Astrocyte of the hippocampus (primary cell): ENCODE measurements around the gene NEDD4L.
A peak's percentile ranks its signal among the peaks of the same experiment; 100 is the strongest.

Experiments
- DNase-seq: peaks from one replicate; pipeline ENCODE4 v3.0.0; 2011; ENCODE audit warnings: low read depth, low spot score

NEDD4L gene

GRCh38 chr18:58052960-58053359, 8.9 kb downstream of the NEDD4L start:
- DNase-seq: no peak

DNA sequence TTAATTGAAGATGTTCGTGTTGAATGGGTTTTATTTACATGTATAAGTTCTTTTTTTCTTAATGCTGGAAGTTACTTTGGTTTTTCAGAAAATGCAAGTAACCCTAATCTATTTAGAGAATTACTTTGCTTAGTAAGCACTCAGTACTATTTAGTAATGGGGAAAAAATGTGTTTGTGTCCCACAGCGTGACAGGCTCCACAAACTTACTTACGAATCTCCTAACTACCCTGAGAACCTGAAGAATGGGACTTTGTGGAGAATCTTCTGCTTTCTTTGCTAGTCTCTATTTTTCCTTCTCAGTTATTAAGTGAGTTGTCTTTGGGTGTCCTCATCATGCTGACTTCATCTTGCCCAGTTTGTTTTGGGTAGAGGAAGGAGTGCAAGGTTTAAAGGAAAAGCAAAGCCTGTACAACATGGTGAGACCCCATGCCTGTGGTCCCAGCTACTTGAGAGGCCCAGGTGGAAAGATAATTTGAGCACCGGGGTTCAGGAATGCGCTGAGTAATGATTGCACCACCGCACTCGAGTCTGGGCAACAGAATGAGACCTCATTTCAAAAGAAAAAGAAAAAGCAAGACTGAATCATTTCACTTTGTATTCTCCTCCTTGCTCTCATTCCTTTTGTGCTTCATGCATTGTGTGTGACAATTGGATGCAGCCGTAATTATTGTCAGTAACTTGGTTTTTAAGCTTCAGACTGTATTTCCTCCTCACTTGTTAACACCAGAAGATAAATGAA, 10.2 kb downstream of the NEDD4L start:
- peak; percentile 73 for DNase-seq

DNA sequence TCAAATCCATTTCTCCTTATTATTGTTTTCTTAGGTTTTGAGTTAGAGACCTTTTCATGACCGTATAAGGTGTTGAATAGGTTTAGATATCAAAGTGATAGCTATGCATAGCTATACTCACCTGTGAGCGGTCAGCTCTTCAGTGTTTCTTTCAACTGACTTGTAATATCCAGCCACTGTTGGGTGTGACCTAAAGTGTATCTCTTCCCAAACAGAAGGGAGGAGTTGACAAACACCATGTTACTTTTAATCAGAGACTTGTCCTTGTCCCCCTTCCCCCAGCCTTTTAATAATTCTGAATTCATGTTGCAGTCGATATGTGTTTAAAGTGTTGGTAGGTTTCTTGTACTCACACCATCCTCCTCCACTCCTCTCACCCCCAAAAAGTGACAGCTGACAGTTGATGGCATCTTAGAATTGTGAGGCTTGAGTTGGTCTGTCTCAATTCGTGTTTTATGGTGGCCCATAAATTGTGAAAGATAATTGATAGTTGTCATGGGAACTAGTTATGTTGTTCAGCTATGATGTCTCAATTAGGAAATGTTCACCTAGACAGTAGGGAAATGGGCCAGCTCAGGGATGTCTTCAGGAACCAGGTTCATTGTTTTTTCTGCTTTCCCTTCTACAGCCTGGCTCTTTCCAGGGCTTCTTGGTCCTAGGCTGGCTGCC, 12.0 kb downstream of the NEDD4L start:
- DNase-seq: no peak

DNA sequence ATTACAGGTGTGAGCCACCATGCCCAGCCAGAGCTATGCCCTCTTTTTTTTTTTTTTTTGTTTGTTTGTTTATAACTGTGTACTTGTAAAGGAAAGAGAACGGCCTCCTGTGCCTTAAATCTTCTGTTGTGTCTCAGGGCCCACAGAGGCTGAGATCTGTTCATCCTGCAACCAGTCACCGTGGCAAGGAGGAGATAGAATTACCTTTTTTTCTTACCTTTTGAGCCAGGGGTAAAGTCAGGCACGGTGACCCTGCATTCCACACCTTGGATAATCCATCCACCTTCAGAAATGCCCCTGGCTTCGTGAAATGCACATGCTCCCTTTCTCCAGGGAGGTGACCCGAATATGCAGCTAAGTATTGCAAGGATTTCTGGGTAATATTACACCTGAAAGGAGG, 12.8 kb downstream of the NEDD4L start:
- no peak for DNase-seq

DNA sequence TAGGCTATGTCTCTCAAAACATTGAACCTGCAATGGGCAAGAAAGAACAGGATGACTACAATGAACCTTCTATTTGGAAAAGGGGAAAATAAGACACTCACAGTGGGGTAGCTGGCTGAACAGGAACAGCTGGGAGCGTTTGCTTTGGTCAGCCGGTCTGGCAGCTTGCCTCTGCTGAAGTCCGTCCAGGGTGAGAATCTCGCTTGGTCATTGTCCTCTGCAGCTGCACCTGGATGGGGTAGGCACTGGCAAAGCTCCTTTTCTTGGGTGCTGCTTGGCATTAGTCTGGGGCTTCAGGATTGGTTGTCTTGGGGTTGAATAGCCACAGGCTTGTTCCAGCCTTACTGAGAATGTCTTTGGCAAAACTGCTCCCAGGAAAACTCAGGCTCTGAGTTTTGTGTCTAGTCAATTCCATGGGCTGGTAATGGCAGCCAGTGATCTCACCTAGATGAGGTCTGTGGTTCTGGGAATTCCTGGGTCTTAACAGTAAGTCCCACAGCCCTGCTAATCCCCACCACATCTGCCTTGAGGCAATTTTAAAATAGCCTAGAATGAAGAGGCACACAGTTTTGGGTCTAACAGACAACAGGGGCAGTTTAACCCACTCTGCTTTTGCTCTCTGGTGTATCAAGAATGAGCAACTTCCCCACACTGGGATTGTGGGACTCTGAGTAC, 13.4 kb downstream of the NEDD4L start:
- peak; percentile 37 for DNase-seq

GRCh38 chr18:58058720-58059119, 14.7 kb downstream of the NEDD4L start:
- DNase-seq: peak; percentile 41

DNA sequence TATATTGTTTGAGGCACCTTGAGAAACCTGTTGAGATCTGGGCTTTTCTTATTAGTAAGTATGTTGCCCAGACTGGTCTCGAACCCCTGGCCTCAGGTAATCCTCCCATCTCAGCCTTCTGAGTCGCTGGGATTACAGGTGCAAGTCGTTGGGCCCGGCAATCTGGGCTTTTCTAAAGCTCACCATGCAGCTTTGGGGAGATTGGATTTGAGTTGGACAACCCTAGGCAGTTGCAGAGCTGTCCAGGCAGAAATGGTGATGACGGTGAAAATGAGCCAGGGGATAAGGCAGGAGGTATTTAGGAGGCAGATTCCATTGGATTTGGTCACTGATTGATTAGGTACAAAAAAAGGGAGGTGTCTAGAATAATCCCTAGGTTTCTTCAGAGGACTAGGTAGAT, 16.2 kb downstream of the NEDD4L start:
- DNase-seq: no peak

DNA sequence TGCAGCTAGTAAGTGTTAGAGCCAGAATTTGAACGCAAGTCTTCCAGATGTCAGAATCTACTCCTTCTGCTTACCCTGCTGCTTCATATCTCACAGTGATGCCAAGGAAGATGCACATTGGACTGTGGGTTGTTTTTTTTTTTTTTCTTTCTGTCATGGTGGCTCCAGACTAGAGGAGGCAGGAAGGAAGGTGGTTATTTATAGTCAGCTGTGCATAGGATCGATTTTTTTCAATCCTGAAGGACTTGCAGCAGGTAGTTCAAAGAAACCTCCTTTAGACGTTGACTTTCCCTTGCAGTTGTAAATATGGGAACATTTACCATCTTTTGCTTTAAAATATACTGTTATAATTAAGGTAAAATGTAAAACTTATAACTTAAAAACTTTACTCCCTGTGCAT, 17.3 kb downstream of the NEDD4L start:
- no peak for DNase-seq

GRCh38 chr18:58064406-58064998, 20.5 kb downstream of the NEDD4L start:
- no peak for DNase-seq

DNA sequence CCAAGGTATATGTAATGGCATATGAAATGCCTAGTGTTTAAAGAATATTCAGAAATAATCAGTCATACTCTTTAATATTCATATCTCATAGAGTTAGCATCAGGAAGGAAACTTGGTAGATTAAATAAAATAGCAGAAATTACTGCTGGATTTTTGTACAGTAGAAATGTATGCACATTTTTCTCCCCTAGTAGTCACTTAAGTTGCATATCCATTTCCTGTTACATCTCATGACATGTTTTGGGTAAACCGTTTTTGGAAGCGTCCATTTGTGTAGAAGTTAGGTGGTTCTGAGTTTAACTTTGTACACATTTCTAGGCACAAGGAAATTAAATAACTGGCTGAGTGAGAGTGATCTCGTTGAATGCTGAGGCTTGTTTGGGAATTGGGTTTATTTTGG, 21.9 kb downstream of the NEDD4L start:
- no peak for DNase-seq

- no peak for DNase-seq
Observed at GRCh38 chr18:58067601-58068000, 23.6 kb downstream of the NEDD4L start.

- DNase-seq: no peak
Observed at GRCh38 chr18:58069099-58069498, 25.1 kb downstream of the NEDD4L start.

- no peak for DNase-seq
Observed at GRCh38 chr18:58069721-58070292, 25.8 kb downstream of the NEDD4L start.

GRCh38 chr18:58076052-58076451, 32.0 kb downstream of the NEDD4L start:
- DNase-seq: peak; percentile 56

DNA sequence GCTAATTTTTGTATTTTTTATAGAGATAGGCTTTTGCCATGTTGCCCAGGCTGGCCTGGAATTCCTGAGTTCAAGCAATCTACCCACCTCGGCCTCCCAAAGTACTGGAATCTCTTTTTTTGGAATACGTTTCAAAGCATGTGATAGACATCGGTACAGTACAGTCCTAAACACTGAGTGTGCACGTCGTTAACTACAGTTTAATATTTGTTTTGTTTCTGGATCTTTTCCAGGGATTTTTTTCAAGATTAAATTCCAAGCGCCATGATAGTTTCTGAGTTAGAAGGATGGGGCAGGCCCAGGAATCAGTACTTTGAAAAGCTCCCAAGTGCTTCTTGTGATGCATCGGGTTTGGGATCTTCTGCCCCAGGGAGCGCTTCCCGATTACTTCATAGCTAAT, 33.3 kb downstream of the NEDD4L start:
- DNase-seq: no peak

DNA sequence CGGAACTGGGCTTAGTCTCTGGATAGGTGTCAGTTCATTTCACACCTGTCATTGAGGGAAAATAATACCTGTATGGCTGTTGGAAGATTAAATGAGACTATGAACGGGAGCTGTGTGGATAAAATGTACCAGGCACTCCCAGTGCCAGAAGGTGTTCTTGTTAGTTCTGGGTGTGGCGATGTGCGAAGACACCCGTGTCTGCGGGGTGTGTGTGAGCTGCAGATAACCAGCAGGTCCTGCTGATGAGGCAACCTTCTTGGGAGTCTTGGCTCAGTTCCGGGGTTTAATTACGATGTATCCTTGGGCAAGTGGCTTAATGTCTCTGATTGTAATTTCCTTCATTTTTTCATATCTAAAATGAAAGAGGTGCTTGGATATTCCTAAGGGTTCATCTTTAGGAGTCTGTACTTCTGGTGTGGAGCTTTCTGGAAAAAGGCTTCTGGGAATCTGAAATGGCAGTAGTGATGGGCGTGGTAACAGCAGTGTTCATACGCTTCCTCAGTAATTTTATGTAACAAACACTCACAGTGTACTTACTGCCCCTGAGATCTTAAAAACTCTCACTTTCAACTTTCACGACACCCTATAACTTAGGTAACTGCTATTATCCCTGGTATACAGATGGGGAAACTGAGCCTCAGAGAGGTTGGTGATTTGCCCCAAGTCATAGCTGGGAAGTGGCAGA, 35.0 kb downstream of the NEDD4L start:
- DNase-seq: no peak

GRCh38 chr18:58080451-58080850, 36.4 kb downstream of the NEDD4L start:
- no peak for DNase-seq

- no peak for DNase-seq
Observed at GRCh38 chr18:58087928-58088690, 44.1 kb downstream of the NEDD4L start.

DNA sequence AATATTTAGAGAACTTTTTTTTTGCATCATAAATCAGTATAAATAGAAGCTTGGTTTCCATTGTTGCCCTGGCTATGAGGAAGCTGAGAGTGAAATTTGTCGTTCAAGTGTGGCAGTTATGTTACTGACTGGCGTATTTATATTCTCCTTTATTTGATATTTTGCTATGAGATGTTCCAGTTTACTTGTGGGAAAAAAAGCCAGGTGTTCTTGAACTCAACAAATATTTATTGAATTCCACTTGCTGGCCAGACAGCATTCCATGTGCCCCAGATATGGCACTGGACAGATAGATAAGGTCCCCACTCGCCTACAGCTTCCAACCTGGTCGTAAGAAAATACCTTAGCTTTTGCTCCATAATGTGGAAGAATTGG, 44.7 kb downstream of the NEDD4L start:
- no peak for DNase-seq

- no peak for DNase-seq
Observed at GRCh38 chr18:58091099-58091611, 47.1 kb downstream of the NEDD4L start.
